ENCODE measurements around the gene CREB3L2. TPM values are rescaled to one million over a fixed set of nuclear protein-coding genes. Genes with fewer than 3 reads are reported as not detected.
"Not testable (repeated sequence)": the region's sequence is repeated elsewhere in the genome, so short reads cannot be mapped to it uniquely, and the experiment has no call there.

CREB3L2 gene
- total and polyA plus RNA-seq, 5 donors: 10.7 to 75.1 (median 37.8) TPM

GRCh38 chr7:137969828-137970227 lies 32.1 kb downstream of the CREB3L2 start:
- Histone ChIP-seq H3K4me1 (ENCODE audit: control insufficient read depth, insufficient read depth, low read length) (peaks cover 21% of the 10 kb centered on the region), H3K27me3 (ENCODE audit: control insufficient read depth, insufficient read depth) (no peaks in the 10 kb centered on the region), H3K4me3 (ENCODE audit: low read length) (no peak overlapping the region), H3K9me3 (ENCODE audit: control insufficient read depth, low read length) (no peaks in the 10 kb centered on the region), H3K27ac (ENCODE audit: low read length) (no peak overlapping the region)
- intact Hi-C loops (cut with DNase I): no loop called here
- ATAC-seq (no peak), DNase-seq (no peak)
- WGBS: 93% methylated on average over 1 of the region's 1 CpG

- DNase-seq (peak in 1 of 3 donors; percentile 38), ATAC-seq (peak; percentile 67 to 70)
- Histone ChIP-seq H3K4me3 (ENCODE audit: low read length) (no peak overlapping the region), H3K27me3 (ENCODE audit: control insufficient read depth, insufficient read depth) (no peaks in the 10 kb centered on the region), H3K4me1 (ENCODE audit: control insufficient read depth, insufficient read depth, low read length) (peaks cover 18% of the 10 kb centered on the region), H3K27ac (ENCODE audit: low read length) (no peak overlapping the region), H3K9me3 (ENCODE audit: control insufficient read depth, low read length) (no peaks in the 10 kb centered on the region)
- intact Hi-C loops (cut with DNase I): no loop called here
- WGBS: 66% methylated on average over 4 of the region's 4 CpGs
Observed at GRCh38 chr7:137968890-137969289, 33.0 kb downstream of the CREB3L2 start.

- 98% methylated on average over 4 of the region's 4 CpGs for WGBS
- ATAC-seq: not testable (repeated sequence)
Observed at GRCh38 chr7:137968339-137968738, 33.5 kb downstream of the CREB3L2 start.

GRCh38 chr7:137967143-137968018 lies 34.5 kb downstream of the CREB3L2 start:
- ATAC-seq (peak; percentile 18 to 39), DNase-seq (peak in 1 of 3 donors; percentile 24)
- H3K27me3 ChIP-seq (ENCODE audit: control insufficient read depth, insufficient read depth): no peaks in the 10 kb centered on the region
- intact Hi-C loops (cut with DNase I): no loop called here
- WGBS: 67% methylated on average over 12 of the region's 12 CpGs
- H3K4me3 ChIP-seq (ENCODE audit: low read length): no peak overlapping the region
- peak overlapping the region; percentile 53 for H3K27ac ChIP-seq (ENCODE audit: low read length)
- peaks cover 20% of the 10 kb centered on the region for H3K4me1 ChIP-seq (ENCODE audit: control insufficient read depth, insufficient read depth, low read length)
- H3K9me3 ChIP-seq (ENCODE audit: control insufficient read depth, low read length): no peaks in the 10 kb centered on the region

More at GRCh38 chr7:137968339-137968738, 33.5 kb downstream of the CREB3L2 start:
- intact Hi-C loops (cut with DNase I); H3K9me3 ChIP-seq (ENCODE audit: control insufficient read depth, low read length); DNase-seq; H3K27me3 ChIP-seq (ENCODE audit: control insufficient read depth, insufficient read depth); H3K4me3 ChIP-seq (ENCODE audit: low read length); H3K27ac ChIP-seq (ENCODE audit: low read length): not testable (repeated sequence)
- peaks cover 18% of the 10 kb centered on the region for H3K4me1 ChIP-seq (ENCODE audit: control insufficient read depth, insufficient read depth, low read length)

GRCh38 chr7:137966641-137967142 lies 35.2 kb downstream of the CREB3L2 start:
- intact Hi-C loops (cut with DNase I): no loop called here
- H3K4me3 ChIP-seq (ENCODE audit: low read length): no peak overlapping the region
- peak overlapping the region; percentile 53 for H3K27ac ChIP-seq (ENCODE audit: low read length)
- H3K27me3 ChIP-seq (ENCODE audit: control insufficient read depth, insufficient read depth): no peaks in the 10 kb centered on the region
- 74% methylated on average over 4 of the region's 4 CpGs for WGBS
- H3K4me1 ChIP-seq (ENCODE audit: control insufficient read depth, insufficient read depth, low read length): peaks cover 20% of the 10 kb centered on the region
- ATAC-seq: no peak
- no peak for DNase-seq
- H3K9me3 ChIP-seq (ENCODE audit: control insufficient read depth, low read length): no peaks in the 10 kb centered on the region

GRCh38 chr7:137965942-137966640 lies 35.8 kb downstream of the CREB3L2 start:
- Histone ChIP-seq H3K27ac (ENCODE audit: low read length) (no peak overlapping the region), H3K9me3 (ENCODE audit: control insufficient read depth, low read length) (no peaks in the 10 kb centered on the region), H3K4me3 (ENCODE audit: low read length) (no peak overlapping the region), H3K27me3 (ENCODE audit: control insufficient read depth, insufficient read depth) (no peaks in the 10 kb centered on the region), H3K4me1 (ENCODE audit: control insufficient read depth, insufficient read depth, low read length) (peaks cover 23% of the 10 kb centered on the region)
- ATAC-seq: no peak
- intact Hi-C loops (cut with DNase I): no loop called here
- 59% methylated on average over 2 of the region's 2 CpGs for WGBS
- no peak for DNase-seq

- H3K27ac ChIP-seq (ENCODE audit: low read length): no peak overlapping the region
- H3K4me1 ChIP-seq (ENCODE audit: control insufficient read depth, insufficient read depth, low read length): peaks cover 23% of the 10 kb centered on the region
- ATAC-seq (no peak), DNase-seq (no peak)
- H3K27me3 ChIP-seq (ENCODE audit: control insufficient read depth, insufficient read depth): no peaks in the 10 kb centered on the region
- intact Hi-C loops (cut with DNase I): no loop called here
- no peaks in the 10 kb centered on the region for H3K9me3 ChIP-seq (ENCODE audit: control insufficient read depth, low read length)
- WGBS: 77% methylated on average over 14 of the region's 14 CpGs
- no peak overlapping the region for H3K4me3 ChIP-seq (ENCODE audit: low read length)
Observed at GRCh38 chr7:137964824-137965545, 36.9 kb downstream of the CREB3L2 start.

GRCh38 chr7:137962875-137963507 lies 38.9 kb downstream of the CREB3L2 start:
- DNase-seq: no peak
- intact Hi-C loops (cut with DNase I): no loop called here
- H3K27ac ChIP-seq (ENCODE audit: low read length): no peak overlapping the region
- H3K4me3 ChIP-seq (ENCODE audit: low read length): no peak overlapping the region
- WGBS: 75% methylated on average over 7 of the region's 7 CpGs
- H3K27me3 ChIP-seq (ENCODE audit: control insufficient read depth, insufficient read depth): no peaks in the 10 kb centered on the region
- no peaks in the 10 kb centered on the region for H3K9me3 ChIP-seq (ENCODE audit: control insufficient read depth, low read length)
- H3K4me1 ChIP-seq (ENCODE audit: control insufficient read depth, insufficient read depth, low read length): peaks cover 27% of the 10 kb centered on the region
- no peak for ATAC-seq

- Histone ChIP-seq H3K27ac (ENCODE audit: low read length) (no peak overlapping the region), H3K27me3 (ENCODE audit: control insufficient read depth, insufficient read depth) (no peaks in the 10 kb centered on the region), H3K9me3 (ENCODE audit: control insufficient read depth, low read length) (no peaks in the 10 kb centered on the region), H3K4me1 (ENCODE audit: control insufficient read depth, insufficient read depth, low read length) (peaks cover 24% of the 10 kb centered on the region), H3K4me3 (ENCODE audit: low read length) (no peak overlapping the region)
- WGBS: 84% methylated on average over 5 of the region's 5 CpGs
- DNase-seq (no peak), ATAC-seq (no peak)
- intact Hi-C loops (cut with DNase I): no loop called here
Observed at GRCh38 chr7:137962491-137962874, 39.4 kb downstream of the CREB3L2 start.
